NCI-H1930 (cell line): ENCODE data around the gene LCNL1.

Experiments
- DNase-seq, 2 experiments: peaks; one replicate each; lab custom pipeline; 2025; lab: John Stamatoyannopoulos, UW

Gene LCNL1

DNA sequence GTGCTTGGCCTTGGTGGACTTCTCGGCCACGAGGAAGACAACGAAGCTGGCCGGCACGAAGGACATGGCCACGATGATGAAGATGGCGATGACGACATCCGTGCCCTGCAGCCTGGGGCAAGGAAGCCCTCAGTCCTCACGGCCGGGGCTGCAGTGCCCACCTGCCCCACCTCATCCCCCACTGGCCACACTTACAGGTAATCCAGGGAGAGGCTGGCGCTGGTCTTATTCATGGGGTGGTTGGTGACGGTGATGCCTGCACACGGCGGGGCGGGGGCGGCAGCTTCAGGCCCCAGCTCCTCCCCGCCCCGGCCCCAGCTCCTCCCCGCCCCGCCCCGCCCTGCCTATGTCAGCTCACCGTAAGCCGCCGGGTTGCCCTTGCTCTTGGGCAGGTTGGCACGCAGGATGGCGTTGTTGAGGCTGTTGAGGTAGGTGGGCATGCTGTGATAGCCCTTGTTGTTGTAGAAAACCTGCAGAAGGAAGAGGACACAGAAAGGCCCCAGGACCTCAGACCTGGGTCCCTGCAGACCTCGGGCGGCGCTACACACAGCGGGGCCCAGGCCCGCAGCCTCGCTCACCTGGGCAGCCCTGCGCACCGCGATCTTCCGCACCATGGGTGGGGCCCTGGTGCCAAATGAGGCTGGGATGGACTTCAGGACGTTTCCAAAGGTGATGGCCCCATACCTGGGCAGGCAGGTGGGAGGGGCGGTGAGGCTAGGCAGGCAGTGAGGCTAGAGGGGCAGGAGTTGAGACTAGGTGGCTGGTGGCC lies 29.3 kb downstream of the LCNL1 start:
- DNase-seq = no peak

- no peak for DNase-seq
Measured at GRCh38 chr9:137012694-137013570, 30.1 kb downstream of the LCNL1 start.

GRCh38 chr9:137013571-137013940 lies 30.8 kb downstream of the LCNL1 start:
- DNase-seq = no peak

GRCh38 chr9:137014166-137014565 lies 31.4 kb downstream of the LCNL1 start:
- DNase-seq = no peak

DNA sequence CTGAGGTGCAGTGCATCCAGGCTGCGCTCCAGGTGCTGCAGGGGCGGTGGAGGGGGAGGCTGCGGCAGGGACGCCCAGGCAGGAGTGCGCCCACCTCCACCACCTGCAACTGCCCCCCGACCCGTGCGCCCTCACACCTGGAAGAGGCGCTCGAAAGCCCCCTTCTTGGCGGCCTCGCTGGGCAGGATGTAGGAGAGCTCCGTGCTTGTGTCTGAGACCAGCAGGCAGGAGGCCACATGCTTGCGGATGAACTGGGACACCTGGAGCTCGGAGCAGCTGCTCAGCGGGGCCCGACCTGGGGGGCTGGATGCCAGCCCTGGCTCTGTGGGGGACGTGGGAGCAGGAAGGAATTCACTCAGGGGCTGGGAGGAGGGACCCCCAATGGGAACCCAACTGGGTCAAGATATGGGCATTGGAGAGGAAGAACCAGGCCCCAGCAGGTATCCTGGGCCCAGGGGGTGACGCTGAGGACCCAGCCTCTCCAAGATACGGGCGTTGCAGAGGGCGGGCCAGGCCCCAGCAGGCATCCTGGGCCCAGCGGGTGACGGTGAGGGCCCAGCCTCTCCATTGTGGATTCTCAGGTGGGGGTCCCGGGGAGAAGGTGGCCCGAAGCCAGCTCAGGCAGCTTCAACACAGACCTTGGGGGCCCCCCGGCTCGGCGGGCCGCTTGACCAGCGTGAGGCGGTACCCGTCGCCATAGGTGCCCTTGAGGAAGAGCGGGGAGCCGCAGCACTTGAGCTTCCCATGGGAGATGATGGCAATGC lies 32.2 kb downstream of the LCNL1 start:
- DNase-seq = no peak

- DNase-seq = no peak
Measured at GRCh38 chr9:137015540-137015930, 32.7 kb downstream of the LCNL1 start.

GRCh38 chr9:137015976-137016375 lies 33.2 kb downstream of the LCNL1 start:
- no peak for DNase-seq

DNA sequence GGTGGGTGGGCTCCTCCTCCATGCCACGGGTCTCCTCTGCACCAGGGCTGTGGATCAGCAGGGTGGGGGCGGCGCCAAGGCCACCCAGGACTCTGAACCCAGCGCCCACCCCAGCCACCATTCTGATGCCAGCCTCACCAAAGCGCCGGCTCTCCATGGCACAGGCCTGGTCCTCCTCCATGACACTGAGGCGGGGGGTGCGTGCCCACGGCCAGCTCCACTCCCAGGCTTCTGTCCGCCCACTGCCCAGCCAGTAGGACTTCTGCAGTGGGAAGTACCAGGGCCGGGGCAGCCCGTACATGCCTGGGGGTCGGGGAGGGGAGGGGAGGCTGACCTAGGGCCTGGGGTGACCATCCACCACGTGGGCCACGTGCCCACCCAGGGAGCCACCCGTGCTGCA lies 33.6 kb downstream of the LCNL1 start:
- no peak for DNase-seq

DNA sequence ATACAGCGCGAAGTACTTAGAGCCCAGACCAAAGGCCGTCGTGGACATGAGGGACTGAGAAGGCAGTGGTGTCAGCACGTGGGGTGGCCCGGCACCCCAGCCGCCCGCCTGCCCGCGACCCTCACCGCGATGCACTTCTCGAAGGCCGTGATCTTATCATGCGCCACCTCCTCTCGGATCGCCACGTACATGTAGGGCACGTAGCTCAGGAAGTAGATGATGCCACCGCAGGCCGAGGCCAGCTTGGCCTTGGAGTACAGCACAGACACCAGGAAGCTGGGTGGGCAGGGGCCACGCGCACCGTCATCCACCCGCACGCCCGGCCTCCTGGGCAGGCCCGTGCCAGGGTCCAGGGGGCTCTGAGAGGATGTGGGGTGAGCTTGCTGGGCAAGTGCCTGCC lies 34.3 kb downstream of the LCNL1 start:
- no peak for DNase-seq

DNA sequence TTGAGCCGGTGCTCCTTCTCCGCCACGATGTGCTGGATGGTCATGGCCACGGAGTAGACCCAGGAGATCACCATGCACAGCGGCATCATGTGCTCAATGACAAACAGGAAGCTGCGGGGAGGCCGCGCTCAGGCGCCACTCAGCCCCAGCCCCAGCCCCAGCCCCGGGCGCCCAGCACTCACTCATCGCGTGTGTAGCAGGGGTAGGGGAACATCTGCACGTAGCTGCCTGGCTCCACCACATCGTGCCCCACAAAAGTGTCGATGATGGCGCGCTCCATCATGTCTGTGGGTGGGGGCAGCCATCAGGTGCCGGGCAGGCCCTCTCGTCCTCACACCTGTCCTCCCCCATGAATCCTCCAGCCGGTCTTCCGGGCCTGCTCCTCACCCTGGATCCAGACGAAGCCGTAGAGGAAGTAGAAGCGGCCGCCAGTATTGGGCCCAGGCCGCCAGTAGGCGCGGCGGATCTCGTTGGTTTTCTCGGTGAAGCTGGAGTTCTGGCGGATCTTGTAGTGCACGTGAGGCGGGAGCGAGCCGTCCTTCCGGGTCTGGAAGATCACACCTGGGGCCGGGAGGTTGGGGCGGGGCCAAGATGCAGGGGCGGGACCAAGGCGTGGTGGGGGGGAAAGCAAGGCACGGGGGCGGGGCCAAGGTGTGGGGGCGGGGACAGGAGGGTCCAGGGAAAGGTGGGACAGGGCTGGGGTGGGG lies 35.2 kb downstream of the LCNL1 start:
- no peak for DNase-seq

GRCh38 chr9:137018761-137019559 lies 36.2 kb downstream of the LCNL1 start:
- DNase-seq = no peak

DNA sequence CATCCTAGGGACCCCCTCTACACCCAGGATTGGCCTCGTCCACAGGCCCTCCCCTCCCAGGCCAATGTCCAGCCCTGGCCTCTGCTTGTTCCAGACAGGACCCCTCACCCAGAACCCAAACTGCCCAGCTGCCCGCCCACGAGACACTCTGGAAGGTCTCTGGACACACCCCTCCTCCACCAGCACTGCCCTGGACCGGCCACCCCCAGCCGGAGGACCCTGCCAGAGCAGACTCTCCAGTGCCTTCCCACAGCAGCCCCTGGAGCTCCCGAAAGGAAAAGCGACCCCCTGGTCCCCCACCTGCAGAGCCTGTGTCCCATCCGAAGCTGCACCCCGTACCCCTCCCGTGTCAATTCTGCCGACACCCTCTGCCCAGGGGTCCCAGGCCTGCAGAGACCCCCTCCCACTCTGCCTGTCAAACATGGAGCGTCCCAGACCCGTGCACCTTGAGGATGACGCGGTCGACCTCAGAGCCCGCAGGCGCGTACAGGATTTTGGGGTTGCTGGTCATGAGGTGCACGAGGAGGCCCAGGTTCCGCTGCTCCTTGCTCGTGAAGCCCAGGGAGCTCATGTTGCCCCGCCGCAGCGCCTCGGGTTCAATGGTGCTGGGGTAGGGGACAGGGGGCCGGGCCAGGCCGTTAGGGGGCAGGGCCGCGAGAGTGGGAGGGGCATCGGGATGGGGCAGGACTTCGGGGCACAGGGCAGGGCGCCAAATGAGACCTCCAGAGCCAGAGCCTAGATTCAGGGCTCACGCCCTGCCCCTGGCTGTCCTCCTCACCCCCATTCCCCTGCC lies 37.3 kb downstream of the LCNL1 start:
- DNase-seq = no peak

- no peak for DNase-seq
Measured at GRCh38 chr9:137020771-137021567, 38.2 kb downstream of the LCNL1 start.

DNA sequence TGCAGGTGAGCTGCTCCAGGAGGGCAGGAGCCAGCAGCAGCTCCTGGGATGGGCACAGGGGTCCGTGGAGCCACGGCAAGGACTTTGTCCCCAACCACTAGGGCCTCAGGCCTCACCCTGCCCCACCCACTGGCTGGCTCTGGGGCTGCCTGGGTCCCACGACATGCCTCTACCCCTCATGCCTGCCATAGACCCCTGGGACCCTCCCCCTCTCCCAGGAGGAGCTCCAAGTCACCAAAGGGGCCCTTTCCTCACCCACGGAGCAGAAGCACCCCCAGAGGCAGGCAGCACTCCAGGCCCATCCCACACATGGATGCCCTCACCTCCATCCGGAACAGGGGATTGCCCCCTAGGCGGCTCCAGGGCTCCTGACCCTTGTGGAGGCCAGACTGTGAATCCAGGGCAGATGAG lies 38.8 kb downstream of the LCNL1 start:
- no peak for DNase-seq

- DNase-seq = peak in 1 of 2 experiments; percentile 48
Measured at GRCh38 chr9:137021979-137022661, 39.3 kb downstream of the LCNL1 start.

GRCh38 chr9:137022662-137023008 lies 39.8 kb downstream of the LCNL1 start:
- DNase-seq = no peak

- DNase-seq = no peak
Measured at GRCh38 chr9:137023157-137023556, 40.4 kb downstream of the LCNL1 start.

DNA sequence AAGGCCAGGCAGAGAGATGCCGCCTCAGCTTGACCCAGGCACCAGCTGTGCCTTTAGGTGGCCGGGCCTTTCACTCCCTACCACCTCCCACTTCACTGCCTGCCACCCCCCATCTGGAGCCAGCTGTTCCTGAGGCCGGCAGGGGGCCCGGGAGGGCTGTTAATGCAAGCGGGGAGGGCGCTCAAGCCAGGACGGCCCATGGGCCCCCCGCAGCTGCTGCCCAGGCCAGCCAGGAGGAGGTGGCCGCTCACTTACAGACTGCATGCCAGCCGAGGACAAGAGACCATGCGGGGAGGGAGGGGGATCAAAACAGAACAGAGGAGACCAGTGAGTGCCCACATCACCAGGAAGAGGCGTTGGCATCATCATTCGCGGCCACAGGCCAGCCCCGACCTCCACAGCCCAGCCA lies 40.8 kb downstream of the LCNL1 start:
- no peak for DNase-seq

GRCh38 chr9:137025517-137025966 lies 42.7 kb downstream of the LCNL1 start:
- no peak for DNase-seq
